NT2/D1 (cell line): Measurements from ENCODE around the gene PSMD3.
"Not testable (repeated sequence)": the region's sequence is repeated elsewhere in the genome, so short reads cannot be mapped to it uniquely, and the experiment has no call there.

Source experiments
- DNase-seq: peaks from one replicate; pipeline ENCODE4 v3.0.0-alpha.2; 2011; ENCODE audit warnings: low read depth, low spot score
- H3K27me3 ChIP-seq: 2 replicates; pipeline ENCODE4 v1.6.0; 2011; ENCODE audit warnings: mild to moderate bottlenecking; ENCODE audit not compliant: insufficient read length, insufficient read depth
- H3K36me3 ChIP-seq: 2 replicates; pipeline ENCODE4 v1.6.1; 2011; ENCODE audit warnings: mild to moderate bottlenecking, low read length, mixed read lengths; ENCODE audit not compliant: insufficient read depth, insufficient read length
- H3K4me1 ChIP-seq: 2 replicates; pipeline ENCODE4 v1.5.1; 2011; ENCODE audit not compliant: insufficient read depth, insufficient read length
- H3K4me3 ChIP-seq: 2 replicates; pipeline ENCODE4 v1.5.1; 2011; ENCODE audit warnings: low read depth; ENCODE audit not compliant: insufficient read length
- H3K9ac ChIP-seq: 2 replicates; pipeline ENCODE4 v1.6.0; 2011; ENCODE audit warnings: low read depth; ENCODE audit not compliant: insufficient read length
- H3K9me3 ChIP-seq: 2 replicates; pipeline ENCODE4 v1.5.1; 2011; ENCODE audit warnings: mild to moderate bottlenecking, low read length; ENCODE audit not compliant: insufficient read depth
- SUZ12 ChIP-seq: IDR thresholded peaks from 2 replicates; pipeline ENCODE4 v1.6.1; 2011; ENCODE audit not compliant: insufficient read length, insufficient read depth; ENCODE audit errors: extremely low read depth
- YY1 ChIP-seq: IDR thresholded peaks from 2 replicates; pipeline ENCODE4 v1.6.1; 2011; ENCODE audit not compliant: insufficient read length, insufficient read depth
- ZNF274 ChIP-seq: IDR thresholded peaks from 2 replicates; pipeline ENCODE4 v1.6.1; 2011; ENCODE audit warnings: mild to moderate bottlenecking, low read depth, low read length

The PSMD3 gene

GRCh38 chr17:39999067-39999466, 18.5 kb downstream of the PSMD3 start:
- no peaks in the 10 kb centered on the region for H3K4me1 ChIP-seq
- H3K9ac ChIP-seq, result no peak overlapping the region
- TF ChIP-seq SUZ12 (no peak), ZNF274 (no peak), YY1 (no peak)
- no peaks in the 10 kb centered on the region for H3K27me3 ChIP-seq
- peaks cover 44% of the 10 kb centered on the region for H3K36me3 ChIP-seq
- H3K4me3 ChIP-seq, result no peak overlapping the region
- DNase-seq, result no peak
- H3K9me3 ChIP-seq, result no peaks in the 10 kb centered on the region

GRCh38 chr17:40000161-40000560, 19.6 kb downstream of the PSMD3 start:
- Histone ChIP-seq H3K27me3 (no peaks in the 10 kb centered on the region), H3K36me3 (peaks cover 33% of the 10 kb centered on the region), H3K4me1 (no peaks in the 10 kb centered on the region), H3K4me3 (no peak overlapping the region), H3K9ac (no peak overlapping the region), H3K9me3 (no peaks in the 10 kb centered on the region)
- no peak for TF ChIP-seq YY1
- TF ChIP-seq SUZ12, result no peak
- TF ChIP-seq ZNF274, result no peak
- DNase-seq, result no peak

GRCh38 chr17:40001335-40001734, 20.7 kb downstream of the PSMD3 start:
- not testable (repeated sequence) for H3K27me3 ChIP-seq, H3K4me3 ChIP-seq, H3K9me3 ChIP-seq, H3K9ac ChIP-seq, H3K4me1 ChIP-seq, DNase-seq
- peaks cover 22% of the 10 kb centered on the region for H3K36me3 ChIP-seq

- Histone ChIP-seq H3K36me3 (no peaks in the 10 kb centered on the region), H3K9me3 (no peaks in the 10 kb centered on the region), H3K27me3 (no peaks in the 10 kb centered on the region), H3K4me3 (no peak overlapping the region), H3K4me1 (no peaks in the 10 kb centered on the region), H3K9ac (no peak overlapping the region)
- DNase-seq, result no peak
- no peak for TF ChIP-seq ZNF274
- no peak for TF ChIP-seq YY1
- TF ChIP-seq SUZ12, result no peak
Measured at GRCh38 chr17:40004072-40004471, 23.5 kb downstream of the PSMD3 start.

- H3K9me3 ChIP-seq, result no peaks in the 10 kb centered on the region
- DNase-seq, result no peak
- H3K4me1 ChIP-seq, result no peaks in the 10 kb centered on the region
- TF ChIP-seq ZNF274 (no peak), SUZ12 (no peak), YY1 (no peak)
- no peaks in the 10 kb centered on the region for H3K36me3 ChIP-seq
- H3K27me3 ChIP-seq, result no peaks in the 10 kb centered on the region
- H3K4me3 ChIP-seq, result no peak overlapping the region
- H3K9ac ChIP-seq, result no peak overlapping the region
Measured at GRCh38 chr17:40004712-40005111, 24.1 kb downstream of the PSMD3 start.

GRCh38 chr17:40005520-40005919, 24.9 kb downstream of the PSMD3 start:
- Histone ChIP-seq H3K4me1 (no peaks in the 10 kb centered on the region), H3K9ac (no peak overlapping the region), H3K27me3 (no peaks in the 10 kb centered on the region), H3K36me3 (no peaks in the 10 kb centered on the region), H3K9me3 (no peaks in the 10 kb centered on the region; the same call in 1 of the 2 replicates), H3K4me3 (no peak overlapping the region)
- no peak for DNase-seq
- TF ChIP-seq ZNF274 (no peak), YY1 (no peak), SUZ12 (no peak)

- not testable (repeated sequence) for DNase-seq, H3K4me3 ChIP-seq, H3K9ac ChIP-seq, H3K9me3 ChIP-seq, H3K27me3 ChIP-seq, H3K36me3 ChIP-seq
- peaks cover 10% of the 10 kb centered on the region for H3K4me1 ChIP-seq
Measured at GRCh38 chr17:40010946-40011500, 30.4 kb downstream of the PSMD3 start.

- peaks cover 12% of the 10 kb centered on the region for H3K4me1 ChIP-seq
- not testable (repeated sequence) for H3K9ac ChIP-seq
Measured at GRCh38 chr17:40012017-40012647, 31.5 kb downstream of the PSMD3 start.

More at GRCh38 chr17:40012017-40012647, 31.5 kb downstream of the PSMD3 start:
- not testable (repeated sequence) for H3K9me3 ChIP-seq, H3K4me3 ChIP-seq, H3K27me3 ChIP-seq, DNase-seq, H3K36me3 ChIP-seq
